ENCODE results near the gene POU2F1.

Gene POU2F1

DNA sequence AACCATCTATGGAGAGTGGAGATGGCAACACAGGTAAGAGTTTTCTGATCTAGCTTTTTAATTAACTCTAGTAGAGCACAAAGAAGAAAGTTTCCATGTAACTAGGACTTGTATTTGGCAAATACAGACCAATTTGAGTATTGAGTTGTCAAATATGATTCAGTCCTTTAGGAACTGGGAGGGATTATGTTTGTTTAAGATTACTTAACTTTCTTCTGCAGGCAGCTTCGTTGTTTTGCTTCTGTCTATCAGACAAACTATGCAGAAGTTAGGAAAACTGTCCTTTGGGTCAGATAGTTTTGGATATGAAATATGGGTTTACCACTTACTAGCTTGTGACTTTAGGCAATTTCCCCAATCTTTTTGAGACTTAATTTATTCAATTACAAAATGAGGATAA, 111.8 kb downstream of the POU2F1 start:
- H2AFZ ChIP-seq (ENCODE audit: low read length): no peak overlapping the region
- H3K36me3 ChIP-seq (replicated peaks in 1 of 2; ENCODE audit: control insufficient read depth in 2 of 2, insufficient read depth in 2 of 2, low read length in 2 of 2): peaks cover 2 to 4% of the 10 kb centered on the region in 2 donors
- no peak overlapping the region for H3K4me2 ChIP-seq (ENCODE audit: insufficient read depth, low read length, poor library complexity, severe bottlenecking)
- H2BK12ac ChIP-seq (ENCODE audit: low read length): no peak overlapping the region
- H3K27ac ChIP-seq (replicated peaks; ENCODE audit: low read length): no peak overlapping the region
- no CpG with 5 or more reads among the region's 1 CpG for WGBS, 2 donors (ENCODE audit: extremely low coverage in 2 of 2, insufficient read length in 2 of 2, insufficient replicate concordance in 1 of 2)
- H3K18ac ChIP-seq (ENCODE audit: low read length): no peak overlapping the region
- no peak overlapping the region for H2BK15ac ChIP-seq (ENCODE audit: low read length)
- no peaks in the 10 kb centered on the region for H3K9me3 ChIP-seq (replicated peaks in 1 of 2; ENCODE audit: control insufficient read depth in 2 of 2, insufficient read depth in 1 of 2, low read depth in 1 of 2, low read length in 2 of 2)
- peaks cover 7 to 11% of the 10 kb centered on the region in 2 donors for H3K4me1 ChIP-seq (ENCODE audit: control insufficient read depth in 2 of 2, insufficient read depth in 1 of 2, low read depth in 1 of 2, low read length in 2 of 2)
- H4K8ac ChIP-seq (ENCODE audit: low read depth, low read length): no peak overlapping the region
- H4K91ac ChIP-seq (ENCODE audit: low read depth, low read length, poor library complexity): no peak overlapping the region
- no peaks in the 10 kb centered on the region for H3K27me3 ChIP-seq (ENCODE audit: control insufficient read depth in 3 of 3, insufficient read depth in 3 of 3, low read depth in 1 of 3, low read length in 3 of 3)
- DNase-seq (ENCODE audit: low spot score): no peak
- no peaks in the 10 kb centered on the region for H3K79me1 ChIP-seq (ENCODE audit: low read depth, low read length)
- H2BK5ac ChIP-seq (ENCODE audit: low read length): no peak overlapping the region
- no peak overlapping the region for H2BK120ac ChIP-seq (ENCODE audit: low read depth, low read length)
- no peak overlapping the region for H3K9ac ChIP-seq (ENCODE audit: low read depth, low read length, poor library complexity)
- H2AK5ac ChIP-seq (ENCODE audit: low read depth, low read length): no peak overlapping the region
- H3K4me3 ChIP-seq (ENCODE audit: low read length in 2 of 2): no peak overlapping the region
- no peak overlapping the region for H3K14ac ChIP-seq (ENCODE audit: low read length)
- no peak overlapping the region for H3K4ac ChIP-seq (ENCODE audit: low read length)
- H3K23ac ChIP-seq (ENCODE audit: low read depth, low read length, poor library complexity): no peak overlapping the region

DNA sequence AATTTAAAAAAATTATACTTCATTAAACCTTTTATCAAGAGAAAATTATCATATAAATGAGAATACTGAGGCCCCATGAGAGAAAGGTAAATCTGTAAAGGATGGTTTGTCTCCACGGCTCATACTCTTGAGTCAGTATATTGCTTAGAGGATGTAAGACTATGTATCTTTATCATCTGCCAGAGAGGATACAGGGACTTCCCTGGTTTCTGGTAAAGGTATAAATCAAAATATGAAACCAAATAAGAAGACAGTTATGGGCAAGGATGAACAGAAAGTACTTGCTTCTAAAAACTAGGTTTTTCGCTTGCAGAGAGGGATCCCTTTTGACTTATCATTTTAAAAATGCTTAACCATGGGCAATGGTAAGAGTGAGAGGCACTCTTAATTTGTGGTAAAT, 112.4 kb downstream of the POU2F1 start:
- Histone ChIP-seq H2AFZ (ENCODE audit: low read length) (no peak overlapping the region), H4K91ac (ENCODE audit: low read depth, low read length, poor library complexity) (no peak overlapping the region), H4K8ac (ENCODE audit: low read depth, low read length) (no peak overlapping the region), H3K9ac (ENCODE audit: low read depth, low read length, poor library complexity) (no peak overlapping the region), H3K14ac (ENCODE audit: low read length) (no peak overlapping the region), H3K27me3 (ENCODE audit: control insufficient read depth in 3 of 3, insufficient read depth in 3 of 3, low read depth in 1 of 3, low read length in 3 of 3) (no peaks in the 10 kb centered on the region), H3K4me3 (ENCODE audit: low read length in 2 of 2) (no peak overlapping the region), H3K4me2 (ENCODE audit: insufficient read depth, low read length, poor library complexity, severe bottlenecking) (no peak overlapping the region), H3K9me3 (replicated peaks in 1 of 2; ENCODE audit: control insufficient read depth in 2 of 2, insufficient read depth in 1 of 2, low read depth in 1 of 2, low read length in 2 of 2) (peaks cover 0 to 4% of the 10 kb centered on the region in 2 donors), H3K36me3 (replicated peaks in 1 of 2; ENCODE audit: control insufficient read depth in 2 of 2, insufficient read depth in 2 of 2, low read length in 2 of 2) (peaks cover 2 to 10% of the 10 kb centered on the region in 2 donors), H2AK5ac (ENCODE audit: low read depth, low read length) (no peak overlapping the region), H2BK15ac (ENCODE audit: low read length) (no peak overlapping the region), H2BK12ac (ENCODE audit: low read length) (no peak overlapping the region), H3K18ac (ENCODE audit: low read length) (no peak overlapping the region), H3K4ac (ENCODE audit: low read length) (no peak overlapping the region), H3K79me1 (ENCODE audit: low read depth, low read length) (no peaks in the 10 kb centered on the region), H2BK5ac (ENCODE audit: low read length) (no peak overlapping the region), H2BK120ac (ENCODE audit: low read depth, low read length) (no peak overlapping the region), H3K27ac (replicated peaks; ENCODE audit: low read length) (no peak overlapping the region), H3K4me1 (ENCODE audit: control insufficient read depth in 2 of 2, insufficient read depth in 1 of 2, low read depth in 1 of 2, low read length in 2 of 2) (peaks cover 7 to 11% of the 10 kb centered on the region in 2 donors), H3K23ac (ENCODE audit: low read depth, low read length, poor library complexity) (no peak overlapping the region)
- DNase-seq (ENCODE audit: low spot score): no peak
- no CpG with 5 or more reads among the region's 2 CpGs for WGBS, 2 donors (ENCODE audit: extremely low coverage in 2 of 2, insufficient read length in 2 of 2, insufficient replicate concordance in 1 of 2)

DNA sequence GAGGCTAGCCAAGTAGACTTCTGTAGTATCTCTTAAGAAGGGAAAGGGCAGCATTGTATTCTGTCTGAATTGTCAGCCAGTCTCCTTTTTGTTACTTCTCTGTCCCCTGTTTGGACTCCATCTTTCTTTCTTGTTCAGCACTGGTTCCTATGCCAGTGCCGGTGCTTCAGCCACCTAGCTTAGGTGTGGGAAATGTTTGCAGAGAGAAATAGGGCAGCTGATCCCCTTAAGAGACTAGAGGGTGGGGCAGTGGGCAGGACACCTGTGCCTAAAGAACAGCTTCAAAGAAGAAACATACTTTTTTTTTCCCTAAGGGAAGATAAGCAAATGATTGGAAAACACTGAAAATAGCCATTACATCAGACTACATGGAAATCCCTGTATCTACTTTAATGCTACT, 113.0 kb downstream of the POU2F1 start:
- no peak overlapping the region for H3K27ac ChIP-seq (replicated peaks; ENCODE audit: low read length)
- H2AFZ ChIP-seq (ENCODE audit: low read length): no peak overlapping the region

DNA sequence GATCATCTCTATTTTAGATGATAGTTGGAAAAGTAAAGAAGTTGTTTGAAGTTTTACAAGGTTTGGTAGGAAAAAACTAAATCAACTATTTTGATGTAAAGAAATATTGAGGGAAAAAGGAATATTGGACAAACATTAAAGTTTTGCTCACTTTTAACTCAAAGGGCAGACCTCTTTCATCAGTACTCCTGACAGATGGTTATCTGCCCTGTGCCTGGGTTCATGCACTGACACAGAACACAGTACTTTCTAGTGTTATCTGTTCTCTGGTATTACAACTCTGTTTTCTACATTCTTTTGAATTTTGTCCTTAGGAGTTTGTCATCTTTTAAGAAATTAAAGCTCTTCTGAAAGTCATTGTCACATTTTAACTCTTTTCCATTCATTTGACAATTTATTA, 118.7 kb downstream of the POU2F1 start:
- H3K4me3 ChIP-seq (ENCODE audit: low read length in 2 of 2): no peak overlapping the region
- H3K18ac ChIP-seq (ENCODE audit: low read length): no peak overlapping the region
- no peak overlapping the region for H2BK15ac ChIP-seq (ENCODE audit: low read length)
- no peak overlapping the region for H2AFZ ChIP-seq (ENCODE audit: low read length)
- H3K4me2 ChIP-seq (ENCODE audit: insufficient read depth, low read length, poor library complexity, severe bottlenecking): no peak overlapping the region
- no peak overlapping the region for H4K91ac ChIP-seq (ENCODE audit: low read depth, low read length, poor library complexity)
- H3K23ac ChIP-seq (ENCODE audit: low read depth, low read length, poor library complexity): no peak overlapping the region
- H2BK12ac ChIP-seq (ENCODE audit: low read length): no peak overlapping the region
- H3K27me3 ChIP-seq (ENCODE audit: control insufficient read depth in 3 of 3, insufficient read depth in 3 of 3, low read depth in 1 of 3, low read length in 3 of 3): no peaks in the 10 kb centered on the region
- no peak overlapping the region for H3K4ac ChIP-seq (ENCODE audit: low read length)
- H4K8ac ChIP-seq (ENCODE audit: low read depth, low read length): no peak overlapping the region
- H2BK120ac ChIP-seq (ENCODE audit: low read depth, low read length): no peak overlapping the region
- no peaks in the 10 kb centered on the region for H3K79me1 ChIP-seq (ENCODE audit: low read depth, low read length)
- no peak overlapping the region for H3K14ac ChIP-seq (ENCODE audit: low read length)
- H3K9ac ChIP-seq (ENCODE audit: low read depth, low read length, poor library complexity): no peak overlapping the region
- H2BK5ac ChIP-seq (ENCODE audit: low read length): no peak overlapping the region
- DNase-seq (ENCODE audit: low spot score): no peak
- no peak overlapping the region for H2AK5ac ChIP-seq (ENCODE audit: low read depth, low read length)
- H3K27ac ChIP-seq (replicated peaks; ENCODE audit: low read length): no peak overlapping the region
- peaks cover 5 to 13% of the 10 kb centered on the region in 2 donors for H3K36me3 ChIP-seq (replicated peaks in 1 of 2; ENCODE audit: control insufficient read depth in 2 of 2, insufficient read depth in 2 of 2, low read length in 2 of 2)
- no peaks in the 10 kb centered on the region for H3K4me1 ChIP-seq (ENCODE audit: control insufficient read depth in 2 of 2, insufficient read depth in 1 of 2, low read depth in 1 of 2, low read length in 2 of 2)
- H3K9me3 ChIP-seq (replicated peaks in 1 of 2; ENCODE audit: control insufficient read depth in 2 of 2, insufficient read depth in 1 of 2, low read depth in 1 of 2, low read length in 2 of 2): peaks cover 5 to 12% of the 10 kb centered on the region in 2 donors

More for the DNA sequence above, 113.0 kb downstream of the POU2F1 start:
- Histone ChIP-seq H3K36me3 (replicated peaks in 1 of 2; ENCODE audit: control insufficient read depth in 2 of 2, insufficient read depth in 2 of 2, low read length in 2 of 2) (peaks cover 2 to 15% of the 10 kb centered on the region in 2 donors), H3K18ac (ENCODE audit: low read length) (no peak overlapping the region), H2BK120ac (ENCODE audit: low read depth, low read length) (no peak overlapping the region), H3K4me1 (ENCODE audit: control insufficient read depth in 2 of 2, insufficient read depth in 1 of 2, low read depth in 1 of 2, low read length in 2 of 2) (peaks cover 6 to 10% of the 10 kb centered on the region in 2 donors), H3K4me3 (ENCODE audit: low read length in 2 of 2) (no peak overlapping the region), H3K4me2 (ENCODE audit: insufficient read depth, low read length, poor library complexity, severe bottlenecking) (no peak overlapping the region), H2BK15ac (ENCODE audit: low read length) (no peak overlapping the region), H2AK5ac (ENCODE audit: low read depth, low read length) (no peak overlapping the region), H4K8ac (ENCODE audit: low read depth, low read length) (no peak overlapping the region), H3K9ac (ENCODE audit: low read depth, low read length, poor library complexity) (no peak overlapping the region), H3K79me1 (ENCODE audit: low read depth, low read length) (no peaks in the 10 kb centered on the region), H3K23ac (ENCODE audit: low read depth, low read length, poor library complexity) (no peak overlapping the region), H3K14ac (ENCODE audit: low read length) (no peak overlapping the region), H3K9me3 (replicated peaks in 1 of 2; ENCODE audit: control insufficient read depth in 2 of 2, insufficient read depth in 1 of 2, low read depth in 1 of 2, low read length in 2 of 2) (peaks cover 1 to 9% of the 10 kb centered on the region in 2 donors), H3K4ac (ENCODE audit: low read length) (no peak overlapping the region), H2BK5ac (ENCODE audit: low read length) (no peak overlapping the region), H4K91ac (ENCODE audit: low read depth, low read length, poor library complexity) (no peak overlapping the region), H2BK12ac (ENCODE audit: low read length) (no peak overlapping the region), H3K27me3 (ENCODE audit: control insufficient read depth in 3 of 3, insufficient read depth in 3 of 3, low read depth in 1 of 3, low read length in 3 of 3) (no peaks in the 10 kb centered on the region)
- DNase-seq (ENCODE audit: low spot score): no peak
- no CpG with 5 or more reads among the region's 1 CpG for WGBS, 2 donors (ENCODE audit: extremely low coverage in 2 of 2, insufficient read length in 2 of 2, insufficient replicate concordance in 1 of 2)
